ENCODE results near the gene GNAZ. TPM values are rescaled to one million over a fixed set of nuclear protein-coding genes. Genes with fewer than 3 reads are reported as not detected.

GNAZ gene
- total RNA-seq, 1 donor from 2014 or later = 3.3 TPM

GRCh38 chr22:23140385-23140784 lies 70.1 kb downstream of the GNAZ start:
- no peak for DNase-seq
- ATAC-seq = no peak
- intact Hi-C loops (cut with micrococcal nuclease) = no loop called here

DNA sequence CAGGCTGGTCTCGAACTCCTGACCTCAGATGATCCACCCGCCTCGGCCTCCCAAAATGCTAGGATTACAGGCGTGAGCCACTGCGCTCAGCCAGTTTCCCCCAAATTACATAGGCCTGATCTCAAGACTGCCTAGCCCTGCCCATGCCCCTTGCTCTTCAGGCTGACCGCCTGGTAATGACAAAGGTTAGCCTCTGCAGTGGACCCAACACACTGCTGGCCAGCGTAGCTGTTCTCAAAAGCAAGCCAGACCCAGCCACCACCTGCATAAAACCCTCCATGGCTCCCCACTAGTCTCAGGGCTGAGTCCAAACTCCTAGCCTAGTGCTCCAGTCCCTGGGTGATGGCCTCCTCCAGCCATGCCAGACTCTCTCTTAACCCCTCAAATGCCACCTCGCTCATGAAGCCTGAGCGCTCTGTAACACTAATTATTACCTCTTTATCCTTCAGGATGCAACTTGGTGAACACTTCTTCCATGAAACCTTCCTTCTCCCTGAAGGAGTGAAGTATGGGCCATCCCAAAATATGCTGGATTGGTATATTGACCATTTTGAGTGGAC lies 72.3 kb downstream of the GNAZ start:
- no peak for DNase-seq
- intact Hi-C loops (cut with micrococcal nuclease) = no loop called here
- no peak for ATAC-seq

- intact Hi-C loops (cut with micrococcal nuclease) = no loop called here
- DNase-seq = no peak
- no peak for ATAC-seq
Observed at GRCh38 chr22:23143119-23143518, 72.8 kb downstream of the GNAZ start.

DNA sequence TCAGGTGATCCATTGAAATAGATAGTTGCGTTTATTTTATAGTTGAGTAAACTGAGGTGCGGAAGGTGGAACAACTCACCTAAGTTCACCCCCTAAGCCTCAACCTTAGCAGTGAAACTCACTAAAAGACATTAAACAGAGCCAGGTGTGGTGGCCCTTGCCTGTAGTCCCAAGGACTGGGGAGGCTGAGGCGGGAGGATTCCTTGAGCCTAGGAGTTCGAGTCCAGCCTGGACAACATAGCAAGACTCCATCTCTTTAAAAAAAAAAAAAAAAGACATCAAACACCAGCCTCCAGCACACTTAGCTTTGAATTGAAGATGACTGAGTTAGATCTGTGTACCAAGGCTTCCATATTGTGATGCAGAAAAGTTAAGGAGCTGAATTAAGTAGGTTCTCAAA lies 74.1 kb downstream of the GNAZ start:
- intact Hi-C loops (cut with micrococcal nuclease) = no loop called here
- no peak for DNase-seq
- ATAC-seq = no peak

DNA sequence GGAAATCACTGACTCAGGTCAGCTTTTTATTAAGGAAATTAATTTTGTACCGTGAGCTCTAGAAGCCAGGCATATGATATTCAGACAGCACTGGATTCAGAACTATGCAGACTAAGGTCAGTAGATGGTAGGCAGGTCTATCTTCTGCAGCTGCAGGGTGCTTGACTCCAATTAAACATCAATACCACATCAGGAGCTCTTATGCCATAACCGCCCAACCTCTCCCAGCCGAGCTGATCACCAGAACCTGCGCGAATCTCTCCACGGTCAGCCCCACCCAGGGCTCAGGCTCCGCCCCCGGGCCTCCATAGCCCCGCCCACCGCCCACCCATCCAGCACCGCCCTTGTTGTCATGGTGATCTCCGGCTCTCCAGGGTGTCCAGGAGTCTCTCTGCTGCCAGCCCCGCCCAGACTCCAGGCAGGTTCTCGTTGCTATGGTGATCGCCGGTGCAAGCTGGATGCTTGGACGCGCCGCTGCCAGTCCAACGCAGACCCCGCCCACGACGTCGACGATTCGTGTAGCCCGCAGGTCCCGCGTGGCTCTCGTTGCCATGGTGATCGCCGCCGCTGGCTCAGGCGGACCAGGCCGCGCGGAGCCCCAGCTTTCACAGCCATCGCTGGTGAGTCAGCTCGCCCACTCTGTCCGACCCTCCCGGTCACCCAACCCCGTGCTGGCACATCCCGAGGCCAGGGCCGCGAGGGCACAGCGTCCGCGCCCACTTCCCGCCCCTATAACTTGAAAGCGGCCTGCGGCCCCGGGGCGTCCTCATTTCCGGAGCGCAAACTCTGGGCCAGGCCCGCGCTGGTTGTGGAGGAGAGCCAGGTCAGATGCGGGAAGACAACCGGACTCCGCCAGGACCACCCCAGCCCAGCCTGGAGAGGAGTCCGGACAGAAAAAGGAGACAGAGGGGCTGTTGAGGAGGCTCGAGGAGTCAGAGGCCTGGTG lies 74.9 kb downstream of the GNAZ start, which contains the start of gene RAB36:
RAB36 (plus strand) TSS at position 546 of the 946 bp plus-strand sequence. CDS start 1,140 bp downstream, outside the sequence.
- ATAC-seq = peak; percentile 83
- peak; percentile 97 for DNase-seq
- intact Hi-C loops (cut with micrococcal nuclease) = no loop called here

DNA sequence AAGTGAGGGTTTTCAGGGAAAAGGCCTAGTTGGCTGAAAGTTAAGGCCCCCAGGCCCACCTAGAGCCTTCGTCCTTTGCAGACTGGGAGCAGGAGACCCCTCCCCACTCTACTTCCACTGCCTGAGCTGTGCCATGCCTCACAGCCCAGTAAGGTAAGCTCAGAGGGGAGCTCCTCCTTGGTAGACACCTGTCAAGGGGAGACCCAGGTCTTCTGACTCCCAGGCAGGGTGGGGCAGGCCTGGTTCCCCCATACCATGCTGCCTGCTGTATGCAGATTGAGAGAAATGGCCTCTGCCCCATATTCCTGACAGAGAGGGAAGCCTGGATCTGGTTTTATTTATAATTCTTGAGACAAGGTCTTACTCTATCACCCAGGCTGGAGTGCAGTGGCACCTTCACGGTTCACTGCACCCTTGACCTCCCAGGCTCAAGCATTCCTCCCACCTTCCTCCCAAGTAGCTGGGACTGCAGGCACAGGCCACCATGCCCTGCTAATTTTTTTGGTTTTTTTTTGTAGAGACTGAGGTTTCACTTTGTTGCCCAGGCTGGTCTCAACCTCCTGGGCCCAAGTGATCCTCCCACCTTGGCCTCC lies 75.7 kb downstream of the GNAZ start:
- no peak for DNase-seq
- intact Hi-C loops (cut with micrococcal nuclease) = no loop called here
- ATAC-seq = no peak

DNA sequence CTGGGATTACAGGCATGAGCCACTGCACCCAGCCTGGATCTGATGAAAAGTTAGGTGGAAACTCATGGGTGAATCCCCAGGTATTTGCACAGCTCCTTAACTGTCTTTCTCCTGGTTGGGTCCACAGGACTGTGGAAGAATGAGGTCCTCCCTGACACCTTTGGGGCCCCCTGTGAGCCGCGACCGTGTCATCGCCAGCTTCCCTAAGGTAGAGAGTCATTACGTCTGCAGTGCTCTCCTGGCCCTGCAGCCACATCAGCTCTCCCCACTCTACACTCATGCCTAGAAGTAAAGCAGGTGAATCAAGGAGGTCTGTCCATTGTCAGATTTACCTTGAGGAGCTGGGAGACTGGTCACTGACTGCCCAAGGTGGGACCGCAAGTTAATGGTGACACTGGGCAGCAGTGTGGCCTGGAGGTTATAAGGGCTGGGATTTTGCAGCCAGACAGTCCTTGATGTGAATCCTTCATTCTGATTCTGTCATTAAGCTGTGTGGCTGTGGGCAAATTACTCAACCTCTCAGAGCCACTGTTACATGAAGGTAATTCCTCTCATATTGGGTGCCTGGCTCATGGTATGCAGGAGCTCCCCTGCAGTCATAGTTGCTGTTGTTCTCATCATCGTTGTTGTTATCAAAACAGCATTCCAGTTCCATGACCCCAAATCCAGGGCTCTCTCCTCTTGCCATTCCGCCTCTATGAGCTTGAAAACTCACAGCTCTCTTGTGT lies 76.3 kb downstream of the GNAZ start:
- DNase-seq = no peak
- intact Hi-C loops (cut with micrococcal nuclease) = no loop called here
- no peak for ATAC-seq

DNA sequence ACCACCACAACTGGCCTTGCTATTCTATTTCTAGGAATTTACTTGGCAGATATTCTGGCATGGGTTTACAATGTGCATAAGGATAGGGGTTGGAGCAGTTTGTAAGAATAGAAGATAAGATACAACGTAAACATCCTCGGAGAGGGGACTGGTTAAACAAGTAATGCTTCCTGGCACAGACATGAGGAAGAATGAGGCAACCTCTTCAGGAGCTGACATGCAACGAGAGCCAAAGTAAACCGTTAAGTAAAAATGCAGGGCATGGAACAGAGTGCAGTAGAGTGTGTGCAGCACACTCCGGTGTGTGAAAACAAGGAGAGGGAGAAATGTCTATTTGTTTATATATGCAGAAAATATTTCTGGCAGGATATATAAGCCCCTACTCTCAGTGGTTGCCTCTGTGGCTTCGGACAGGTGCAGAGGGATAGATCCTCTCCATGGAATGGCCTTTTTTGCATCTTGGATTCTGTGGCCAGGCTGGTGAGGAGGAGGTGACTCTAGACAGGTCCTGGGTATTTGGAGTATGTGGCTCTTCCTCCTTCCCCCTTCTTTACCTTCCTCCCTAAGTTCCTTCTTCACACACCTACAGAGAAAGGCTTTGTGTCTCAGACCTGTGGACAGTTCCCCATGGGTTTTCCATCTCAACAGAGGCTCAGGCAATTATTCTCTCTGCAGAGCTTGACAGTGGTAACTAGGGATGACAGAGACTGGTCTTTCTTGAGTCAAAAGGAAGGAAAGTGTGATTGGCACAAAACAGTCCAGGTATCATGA lies 77.5 kb downstream of the GNAZ start:
- intact Hi-C loops (cut with micrococcal nuclease) = no loop called here
- ATAC-seq (no peak), DNase-seq (no peak)

- DNase-seq (no peak), ATAC-seq (no peak)
- intact Hi-C loops (cut with micrococcal nuclease) = no loop called here
Observed at GRCh38 chr22:23149743-23150238, 79.5 kb downstream of the GNAZ start.

- intact Hi-C loops (cut with micrococcal nuclease) = no loop called here
- DNase-seq (no peak), ATAC-seq (no peak)
Observed at GRCh38 chr22:23150762-23151161, 80.4 kb downstream of the GNAZ start.

- intact Hi-C loops (cut with micrococcal nuclease) = no loop called here
- DNase-seq (no peak), ATAC-seq (no peak)
Observed at GRCh38 chr22:23151827-23152226, 81.5 kb downstream of the GNAZ start.

DNA sequence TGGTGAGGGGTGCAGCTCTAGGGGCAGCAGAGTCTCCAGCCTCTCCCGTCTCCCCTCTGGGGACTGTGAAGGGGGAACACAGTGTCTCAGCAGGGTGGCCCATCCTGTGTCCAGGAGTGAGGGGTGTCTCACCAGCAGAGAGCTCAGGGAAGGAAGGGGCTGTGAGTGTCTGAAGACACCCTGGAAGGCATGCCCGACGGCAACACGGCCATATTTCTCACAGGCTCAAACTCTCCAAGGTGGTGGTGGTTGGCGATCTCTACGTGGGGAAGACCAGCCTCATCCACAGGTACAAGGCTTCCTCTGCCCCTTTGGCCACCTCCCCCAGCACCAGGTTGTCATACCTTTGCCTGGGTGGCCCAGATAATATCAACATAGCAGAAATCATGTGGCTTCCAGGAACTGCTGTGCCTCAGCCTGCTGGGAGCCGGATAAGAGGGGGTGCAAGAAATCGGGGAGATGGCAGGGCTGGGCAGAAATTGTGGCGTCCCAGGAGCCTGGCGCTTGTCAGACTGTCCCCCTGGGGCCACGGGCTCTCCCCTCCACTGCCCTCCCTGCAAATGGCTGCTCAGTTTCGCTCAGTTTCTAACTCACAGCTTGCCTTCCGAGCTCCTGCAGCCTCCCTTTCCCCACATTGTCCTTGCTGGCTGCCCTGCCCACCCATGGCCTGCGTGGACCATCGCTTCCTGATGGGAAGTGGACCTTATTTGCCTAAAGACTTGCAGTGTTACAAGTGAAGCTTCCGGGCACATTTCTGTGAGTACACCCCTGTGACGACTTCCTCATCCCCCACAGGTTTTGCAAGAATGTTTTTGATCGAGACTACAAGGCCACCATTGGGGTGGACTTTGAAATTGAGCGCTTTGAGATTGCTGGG lies 82.2 kb downstream of the GNAZ start:
- intact Hi-C loops (cut with micrococcal nuclease) = no loop called here
- DNase-seq (no peak), ATAC-seq (no peak)

- no peak for ATAC-seq
- DNase-seq = no peak
- intact Hi-C loops (cut with micrococcal nuclease) = no loop called here
Observed at GRCh38 chr22:23153994-23154393, 83.7 kb downstream of the GNAZ start.

DNA sequence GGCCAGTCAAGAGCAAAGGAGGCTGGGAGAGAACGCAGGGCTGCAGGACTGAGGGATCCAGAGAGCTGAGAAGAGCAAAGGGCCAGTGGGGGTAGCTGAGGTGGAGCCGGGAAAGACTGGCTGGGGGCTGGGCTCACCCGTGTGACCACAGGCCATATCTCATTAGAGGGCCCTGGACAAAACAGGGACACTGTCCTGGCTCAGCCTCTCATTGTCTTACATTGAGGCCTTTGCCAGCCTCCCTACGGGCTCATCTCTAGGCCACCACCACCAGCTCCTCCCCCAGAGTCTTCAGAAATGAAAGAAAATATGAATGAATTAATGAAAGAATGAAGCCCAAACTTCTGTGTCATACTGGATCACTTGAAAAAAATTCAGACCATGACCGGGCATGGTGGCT lies 84.1 kb downstream of the GNAZ start:
- ATAC-seq (no peak), DNase-seq (no peak)
- intact Hi-C loops (cut with micrococcal nuclease) = no loop called here

- no peak for ATAC-seq
- intact Hi-C loops (cut with micrococcal nuclease) = no loop called here
- DNase-seq = no peak
Observed at GRCh38 chr22:23155143-23155542, 84.8 kb downstream of the GNAZ start.

GRCh38 chr22:23155831-23156230 lies 85.5 kb downstream of the GNAZ start:
- DNase-seq = no peak
- intact Hi-C loops (cut with micrococcal nuclease) = no loop called here
- no peak for ATAC-seq

DNA sequence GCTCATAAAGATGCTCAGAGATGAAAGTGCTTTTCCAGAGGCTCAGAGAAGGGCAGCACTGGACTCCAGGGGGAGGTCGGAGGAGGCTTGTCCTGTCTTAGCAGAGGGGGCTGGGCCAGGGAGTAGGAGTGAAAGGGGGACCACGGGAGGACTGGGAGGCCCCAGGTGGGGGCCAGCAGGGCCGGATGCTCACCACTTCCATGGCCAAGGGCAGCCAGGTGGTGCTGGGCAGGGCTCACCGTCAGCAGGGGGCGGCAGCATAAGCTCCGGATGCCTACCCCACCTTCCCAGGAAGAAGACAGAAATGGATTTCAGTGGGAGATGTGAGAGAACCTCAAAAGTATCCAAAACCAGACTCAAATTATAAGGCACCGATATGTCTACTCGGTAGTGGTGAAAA lies 86.0 kb downstream of the GNAZ start:
- ATAC-seq (no peak), DNase-seq (no peak)
- intact Hi-C loops (cut with micrococcal nuclease) = no loop called here

Measured in left ventricle myocardium superior (tissue), 1 donor.